Activated naive CD4-positive, alpha-beta T cell treated with anti-CD3 and anti-CD28 coated beads, Interleukin-2, amount 10 ng/mL, durations not matched to agents 7 days and 5 days (primary cell): ENCODE results near the gene DUSP19.

ENCODE experiments used
- CTCF ChIA-PET: fragments of 350-600 bp; sonication (Branson Sonifier 250); formaldehyde crosslinking; loops from one replicate; lab custom pipeline; 2021; ENCODE audit warnings: antibody characterized with exemption; lab: Charles Lee
- DNase-seq: peaks from one replicate; pipeline ENCODE4 v3.0.0-alpha.2; 2020
- H3K27ac Mint-ChIP-seq: one replicate; pipeline ENCODE4 v1.8.0; 2021; ENCODE audit warnings: mild to moderate bottlenecking, moderate library complexity, mixed read lengths
- H3K27me3 Mint-ChIP-seq: one replicate; pipeline ENCODE4 v1.8.0; 2021; ENCODE audit warnings: mild to moderate bottlenecking, mixed read lengths
- H3K36me3 Mint-ChIP-seq: one replicate; pipeline ENCODE4 v1.8.0; 2021; ENCODE audit warnings: mixed read lengths
- H3K4me1 Mint-ChIP-seq: one replicate; pipeline ENCODE4 v1.8.0; 2021; ENCODE audit warnings: mixed read lengths
- H3K4me3 Mint-ChIP-seq: one replicate; pipeline ENCODE4 v1.8.0; 2021; ENCODE audit warnings: mild to moderate bottlenecking, moderate library complexity, mixed read lengths
- H3K9me3 Mint-ChIP-seq: one replicate; pipeline ENCODE4 v1.8.0; 2021; ENCODE audit warnings: mixed read lengths

Gene DUSP19

DNA sequence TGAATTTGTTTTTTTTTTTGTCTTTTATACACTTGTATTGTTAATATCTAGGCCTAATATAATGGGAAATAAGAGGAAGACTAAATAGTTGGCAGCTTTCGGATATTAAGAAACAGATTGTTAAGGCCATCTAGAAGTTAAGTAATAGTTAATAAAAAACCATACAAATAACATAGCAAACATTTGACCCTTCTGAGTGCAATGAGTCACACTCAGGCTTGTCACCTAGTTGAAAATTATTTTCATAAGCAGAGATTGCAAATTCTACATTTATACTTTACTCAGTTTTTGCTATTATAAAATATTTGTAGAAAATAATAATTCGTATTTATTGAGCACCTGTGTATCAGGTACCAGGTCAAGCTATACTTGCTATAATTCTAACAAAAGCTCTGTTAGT is 48.1 kb downstream of the DUSP19 start:
- H3K4me3 Mint-ChIP-seq = peak overlapping the region; percentile 91
- H3K4me1 Mint-ChIP-seq = peaks cover 36% of the 10 kb centered on the region
- H3K9me3 Mint-ChIP-seq = no peaks in the 10 kb centered on the region
- H3K27ac Mint-ChIP-seq = no peak overlapping the region
- H3K36me3 Mint-ChIP-seq = peaks cover 10% of the 10 kb centered on the region
- no peaks in the 10 kb centered on the region for H3K27me3 Mint-ChIP-seq
- DNase-seq = no peak
- CTCF ChIA-PET = no interaction called here

DNA sequence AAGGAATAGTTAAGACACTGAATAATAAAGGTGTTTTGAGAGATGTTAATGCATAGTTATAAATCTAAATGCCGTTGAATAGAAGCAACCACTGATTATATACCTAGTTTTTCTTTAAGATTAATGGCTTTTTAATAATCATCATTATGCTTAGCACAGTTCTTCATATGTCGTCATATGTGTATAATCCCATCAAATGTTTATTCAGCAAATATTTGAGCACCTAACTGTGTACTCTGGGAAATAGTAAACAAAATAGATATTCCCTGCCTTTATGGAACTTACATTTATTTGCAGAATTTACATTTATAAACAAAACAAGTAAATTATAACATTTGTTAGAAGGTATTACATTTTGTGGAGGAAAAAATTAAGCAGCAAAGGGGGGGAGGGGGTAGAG is 55.5 kb downstream of the DUSP19 start:
- Mint-ChIP-seq H3K4me1 (no peaks in the 10 kb centered on the region), H3K36me3 (peaks cover 25% of the 10 kb centered on the region), H3K27me3 (no peaks in the 10 kb centered on the region), H3K9me3 (no peaks in the 10 kb centered on the region), H3K4me3 (no peak overlapping the region), H3K27ac (no peak overlapping the region)
- no peak for DNase-seq
- CTCF ChIA-PET = interaction anchor here (0.6 kb wide), 1 partner anchor 1818 kb away, joined by 3 read pairs; no protein-coding TSS in a partner anchor

DNA sequence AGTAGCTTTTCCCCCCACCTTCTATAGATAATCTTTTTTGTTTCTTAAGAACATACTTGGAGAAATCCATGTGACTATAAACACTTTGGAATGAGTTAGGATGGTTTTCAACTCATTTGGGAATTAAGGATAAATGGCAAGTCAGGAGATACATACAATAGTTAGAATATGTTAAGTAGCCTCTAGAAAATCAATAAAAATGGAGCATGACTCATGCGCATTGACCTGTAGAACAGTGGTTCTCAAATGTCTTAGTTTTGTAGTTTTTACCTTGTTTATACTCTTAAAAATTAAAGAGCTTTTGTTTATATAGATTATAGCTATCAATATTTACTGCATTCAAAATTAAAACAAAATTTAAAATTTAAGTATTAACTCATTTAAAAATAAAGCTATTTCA is 70.4 kb downstream of the DUSP19 start:
- DNase-seq = no peak
- H3K4me1 Mint-ChIP-seq = no peaks in the 10 kb centered on the region
- no peaks in the 10 kb centered on the region for H3K27me3 Mint-ChIP-seq
- peaks cover 6% of the 10 kb centered on the region for H3K9me3 Mint-ChIP-seq
- no peak overlapping the region for H3K27ac Mint-ChIP-seq
- CTCF ChIA-PET = no interaction called here
- no peak overlapping the region for H3K4me3 Mint-ChIP-seq
- H3K36me3 Mint-ChIP-seq = peaks cover 44% of the 10 kb centered on the region

DNA sequence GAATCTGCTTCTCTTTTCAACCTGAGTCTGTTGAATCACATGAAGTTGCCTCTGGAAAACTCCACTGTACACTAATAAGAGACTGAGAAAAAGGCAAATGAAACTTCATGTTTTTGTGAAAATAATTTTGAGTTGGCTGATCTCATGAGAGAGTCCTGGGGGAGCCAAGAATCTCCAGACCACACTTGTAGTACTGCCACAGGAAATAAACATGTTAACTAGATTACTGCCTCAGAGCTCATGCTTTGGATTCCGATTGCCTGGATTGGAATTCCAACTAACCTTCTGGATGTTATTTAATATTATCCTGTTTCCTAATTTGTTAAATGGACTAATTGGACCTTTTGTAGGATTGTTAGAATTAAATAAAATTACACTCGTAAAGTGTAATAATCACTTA is 70.9 kb downstream of the DUSP19 start:
- CTCF ChIA-PET = no interaction called here
- Mint-ChIP-seq H3K9me3 (peaks cover 1% of the 10 kb centered on the region), H3K4me3 (no peak overlapping the region), H3K4me1 (no peaks in the 10 kb centered on the region), H3K36me3 (peaks cover 44% of the 10 kb centered on the region), H3K27ac (no peak overlapping the region), H3K27me3 (no peaks in the 10 kb centered on the region)
- DNase-seq = no peak
